ENCODE results near the gene ATP5MC2. TPM values are rescaled to one million over a fixed set of nuclear protein-coding genes. Genes with fewer than 3 reads are reported as not detected.

ATP5MC2 gene
- total and polyA plus RNA-seq, 9 of the 15 experiments (the other 6 are each of a cell fraction or from before 2014, with no cell fraction given) = 314 to 1,208 (median 468) TPM

- TF ChIP-seq TCF3 (CRISPR knock-in tag; IDR thresholded peaks at IDR 0.05) = 0 out of 2 replicates have a peak, but pooled peaks have one; percentile 22
- TF ChIP-seq POLR2AphosphoS5 (IDR thresholded peaks at IDR 0.05; ENCODE audit: control insufficient read depth, insufficient read depth, low read depth, low read length) = peak; percentile 39
- no peak; the same call in none of the 2 replicates for TF ChIP-seq ARID1B (IDR thresholded peaks at IDR 0.05)
- peak; percentile 62 for TF ChIP-seq KDM5B (IDR thresholded peaks at IDR 0.05; ENCODE audit: insufficient replicate concordance, low read depth, low read length)
- peak; percentile 6 to 62 for TF ChIP-seq NRF1 (conservative IDR thresholded peaks at IDR 0.05 in 1 of 2, IDR thresholded peaks at IDR 0.05 in 1 of 2)
- TF ChIP-seq TAF7 (tag; IDR thresholded peaks at IDR 0.05) = peak; percentile 73
- TF ChIP-seq ZNF449 (CRISPR knock-in tag; IDR thresholded peaks at IDR 0.05) = no peak
- peak; percentile 74 for TF ChIP-seq ETV5 (CRISPR knock-in tag; IDR thresholded peaks at IDR 0.05; ENCODE audit: low read depth)
- TF ChIP-seq MBD2 (IDR thresholded peaks at IDR 0.05; ENCODE audit: borderline replicate concordance, low read depth) = peak; percentile 99
- TF ChIP-seq CHD2 (IDR thresholded peaks at IDR 0.05; ENCODE audit: low read depth, low read length) = peak; percentile 98
- peak; percentile 63 for TF ChIP-seq POLR2B (IDR thresholded peaks at IDR 0.05; ENCODE audit: low read depth, partially characterized antibody)
- TF ChIP-seq PHF8 (IDR thresholded peaks at IDR 0.05; ENCODE audit: borderline replicate concordance, low read length) = peak; percentile 89; the same call in 1 of the 2 replicates
- peak; percentile 71; the same call in 1 of the 2 replicates for TF ChIP-seq XRCC5 (IDR thresholded peaks at IDR 0.05; ENCODE audit: low read depth, low read length)
- TF ChIP-seq PTBP1 (IDR thresholded peaks at IDR 0.05; ENCODE audit: low read depth, low read length) = no peak
- peak; percentile 82 for TF ChIP-seq RB1 (IDR thresholded peaks at IDR 0.05; ENCODE audit: low read depth)
- TF ChIP-seq SIX5 (IDR thresholded peaks at IDR 0.05; ENCODE audit: borderline replicate concordance in 1 of 2, insufficient read depth in 1 of 2, low read depth in 1 of 2, low read length in 2 of 2) = peak; percentile 20 to 21; a peak in 1 of 4 replicates
- TF ChIP-seq RNF2 (IDR thresholded peaks at IDR 0.05) = peak; percentile 40; the same call in 1 of the 2 replicates
- peak; percentile 95 for TF ChIP-seq PBX2 (CRISPR knock-in tag; IDR thresholded peaks at IDR 0.05; ENCODE audit: low read depth)
- peak; percentile 99 for TF ChIP-seq PBX2 (tag; conservative IDR thresholded peaks at IDR 0.05; ENCODE audit: low read depth)
- no peak for TF ChIP-seq SRF (CRISPR knock-in tag; IDR thresholded peaks at IDR 0.05)
- peak; percentile 34; the same call in 1 of the 2 replicates for TF ChIP-seq HCFC1 (IDR thresholded peaks at IDR 0.05; ENCODE audit: low read depth, low read length)
- 0 out of 2 replicates have a peak, but pooled peaks have one; percentile 26 for TF ChIP-seq DPF2 (IDR thresholded peaks at IDR 0.05)
- TF ChIP-seq BRCA1 (IDR thresholded peaks at IDR 0.05) = no peak
- no peak for TF ChIP-seq BRCA1 (CRISPR knock-in tag; IDR thresholded peaks at IDR 0.05)
- peak; percentile 87 for TF ChIP-seq EGR1 (conservative IDR thresholded peaks at IDR 0.05)
- TF ChIP-seq ZNF41 (CRISPR knock-in tag; conservative IDR thresholded peaks at IDR 0.05) = no peak
Observed at GRCh38 chr12:53625946-53626701, 49.8 kb downstream of the ATP5MC2 start, which contains the start of gene ATF7 (continued).

Measured in K562 (cell line).